Measurements from ENCODE around the gene ZSCAN25.

- TF ChIP-seq CTCF (IDR thresholded peaks at IDR 0.05; ENCODE audit: low read depth, low read length), result no peak
- no peak for TF ChIP-seq POLR2A (IDR thresholded peaks at IDR 0.05; ENCODE audit: extremely low read depth, insufficient read length)
- TF ChIP-seq MAX (IDR thresholded peaks at IDR 0.05; ENCODE audit: low read depth, low read length), result no peak
Measured at GRCh38 chr7:99617192-99617781, 541 bp downstream of the ZSCAN25 start.

Measured in NB4 (cell line).